Left forelimb (tissue), 1 donor: ENCODE measurements around the gene LLGL1.

Experiments
- DNase-seq: peaks from one replicate; pipeline ENCODE4 v3.0.0-alpha.2; 2018; ENCODE audit warnings: low spot score

Gene LLGL1

GRCh38 chr17:18253187-18253884 is 27.9 kb downstream of the LLGL1 start:
- DNase-seq: no peak

GRCh38 chr17:18253947-18254821 is 28.7 kb downstream of the LLGL1 start:
- DNase-seq: no peak

- no peak for DNase-seq
Observed at GRCh38 chr17:18254888-18255649, 29.6 kb downstream of the LLGL1 start.

- no peak for DNase-seq
Observed at GRCh38 chr17:18256351-18256750, 30.9 kb downstream of the LLGL1 start.

GRCh38 chr17:18256776-18257175 is 31.3 kb downstream of the LLGL1 start:
- DNase-seq: no peak

GRCh38 chr17:18257268-18257981 is 32.0 kb downstream of the LLGL1 start:
- no peak for DNase-seq

GRCh38 chr17:18257982-18258355 is 32.5 kb downstream of the LLGL1 start:
- DNase-seq: no peak

- DNase-seq: no peak
Observed at GRCh38 chr17:18258356-18259038, 33.1 kb downstream of the LLGL1 start, which contains the start of gene FLII. Gene FLII (minus strand): TSS chr17:18258738. CDS start chr17:18258690, 48 bp downstream.

- DNase-seq: no peak
Observed at GRCh38 chr17:18259621-18260331, 34.3 kb downstream of the LLGL1 start.

GRCh38 chr17:18260332-18261145 is 35.1 kb downstream of the LLGL1 start, which contains the start of gene MIEF2:
Gene MIEF2 (plus strand): TSS chr17:18260662. CDS start chr17:18262721, 2,059 bp downstream.
- peak; percentile 96 for DNase-seq

GRCh38 chr17:18261146-18261515 is 35.7 kb downstream of the LLGL1 start:
- no peak for DNase-seq

- no peak for DNase-seq
Observed at GRCh38 chr17:18261659-18262058, 36.2 kb downstream of the LLGL1 start.

GRCh38 chr17:18262111-18262510 is 36.7 kb downstream of the LLGL1 start:
- DNase-seq: no peak

- no peak for DNase-seq
Observed at GRCh38 chr17:18262641-18263040, 37.2 kb downstream of the LLGL1 start.

- no peak for DNase-seq
Observed at GRCh38 chr17:18263885-18264682, 38.6 kb downstream of the LLGL1 start.

GRCh38 chr17:18267366-18267765 is 41.9 kb downstream of the LLGL1 start:
- no peak for DNase-seq

- DNase-seq: no peak
Observed at GRCh38 chr17:18267927-18268711, 42.7 kb downstream of the LLGL1 start.
